Stimulated activated naive CD8-positive, alpha-beta T cell treated with anti-CD3 and anti-CD28 coated beads, Interleukin-15, Interleukin-2, amounts not matched to agents 100 ng/mL and 50 ng/mL, for 24 hours (primary cell): ENCODE data around the gene FOXF2.

ENCODE experiments used
- H3K27ac Mint-ChIP-seq: one replicate; pipeline ENCODE4 v1.8.0; 2021; ENCODE audit warnings: mild to moderate bottlenecking, mixed read lengths
- H3K27me3 Mint-ChIP-seq: one replicate; pipeline ENCODE4 v1.8.0; 2021; ENCODE audit warnings: mixed read lengths
- H3K36me3 Mint-ChIP-seq: one replicate; pipeline ENCODE4 v1.8.0; 2021; ENCODE audit warnings: low read depth, mixed read lengths
- H3K4me1 Mint-ChIP-seq: one replicate; pipeline ENCODE4 v1.8.0; 2021; ENCODE audit warnings: low read depth, mixed read lengths
- H3K4me3 Mint-ChIP-seq: one replicate; pipeline ENCODE4 v1.8.0; 2021; ENCODE audit warnings: mild to moderate bottlenecking, mixed read lengths
- H3K9me3 Mint-ChIP-seq: one replicate; pipeline ENCODE4 v1.8.0; 2021; ENCODE audit warnings: mixed read lengths

FOXF2 gene

DNA sequence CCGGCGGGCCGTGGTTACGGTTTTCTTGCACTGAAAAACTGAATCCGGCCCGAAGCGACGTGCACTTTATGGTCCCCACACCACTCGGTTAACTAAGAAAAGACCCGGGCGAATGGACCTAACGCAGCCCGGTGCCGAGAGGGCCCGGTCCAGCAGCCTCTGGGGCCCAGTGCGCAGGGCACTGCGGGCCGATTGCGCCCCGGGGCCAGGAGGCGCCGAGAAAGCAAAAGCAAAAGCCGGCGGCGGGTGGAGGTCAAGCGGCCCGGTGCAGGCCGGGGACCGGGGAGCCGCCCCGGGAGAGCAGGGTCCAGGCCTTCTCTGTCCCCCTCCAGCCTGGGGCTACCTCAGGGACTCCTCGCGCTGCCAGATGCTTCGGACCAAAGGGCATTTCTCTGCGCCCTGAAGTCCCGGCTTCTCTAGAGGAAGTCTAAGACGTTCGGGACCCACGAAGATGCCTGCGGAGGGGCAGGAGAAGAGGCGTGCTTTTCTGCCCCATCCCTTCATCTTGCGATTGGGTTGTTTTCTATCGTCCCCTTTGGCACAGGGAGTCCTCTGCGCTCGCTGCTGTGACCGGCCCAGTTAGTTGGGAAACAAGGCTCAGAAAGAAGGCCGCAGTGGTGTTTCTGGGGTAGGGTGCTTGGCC, 4.4 kb downstream of the FOXF2 start:
- peaks cover 70% of the 10 kb centered on the region for H3K27me3 Mint-ChIP-seq
- no peaks in the 10 kb centered on the region for H3K36me3 Mint-ChIP-seq
- no peak overlapping the region for H3K4me3 Mint-ChIP-seq

GRCh38 chr6:1394514-1395463, 5.4 kb downstream of the FOXF2 start:
- H3K4me1 Mint-ChIP-seq = peaks cover 5% of the 10 kb centered on the region
- H3K27me3 Mint-ChIP-seq = peaks cover 70% of the 10 kb centered on the region
- H3K9me3 Mint-ChIP-seq = no peaks in the 10 kb centered on the region
- H3K4me3 Mint-ChIP-seq = no peak overlapping the region
- H3K27ac Mint-ChIP-seq = no peak overlapping the region
- no peaks in the 10 kb centered on the region for H3K36me3 Mint-ChIP-seq

More for the DNA sequence above, 4.4 kb downstream of the FOXF2 start:
- peaks cover 9% of the 10 kb centered on the region for H3K4me1 Mint-ChIP-seq
- no peak overlapping the region for H3K27ac Mint-ChIP-seq
- H3K9me3 Mint-ChIP-seq = no peaks in the 10 kb centered on the region

- peaks cover 70% of the 10 kb centered on the region for H3K27me3 Mint-ChIP-seq
- peaks cover 5% of the 10 kb centered on the region for H3K4me1 Mint-ChIP-seq
- no peak overlapping the region for H3K4me3 Mint-ChIP-seq
- no peak overlapping the region for H3K27ac Mint-ChIP-seq
- no peaks in the 10 kb centered on the region for H3K36me3 Mint-ChIP-seq
- no peaks in the 10 kb centered on the region for H3K9me3 Mint-ChIP-seq
Measured at GRCh38 chr6:1395506-1395905, 6.1 kb downstream of the FOXF2 start.

- no peaks in the 10 kb centered on the region for H3K36me3 Mint-ChIP-seq
- peaks cover 66% of the 10 kb centered on the region for H3K27me3 Mint-ChIP-seq
- no peak overlapping the region for H3K27ac Mint-ChIP-seq
- H3K9me3 Mint-ChIP-seq = no peaks in the 10 kb centered on the region
- H3K4me1 Mint-ChIP-seq = peaks cover 5% of the 10 kb centered on the region
- no peak overlapping the region for H3K4me3 Mint-ChIP-seq
Measured at GRCh38 chr6:1395941-1396908, 6.8 kb downstream of the FOXF2 start.

- H3K27ac Mint-ChIP-seq = no peak overlapping the region
- H3K4me1 Mint-ChIP-seq = peaks cover 5% of the 10 kb centered on the region
- no peaks in the 10 kb centered on the region for H3K36me3 Mint-ChIP-seq
- peaks cover 56% of the 10 kb centered on the region for H3K27me3 Mint-ChIP-seq
- no peak overlapping the region for H3K4me3 Mint-ChIP-seq
- no peaks in the 10 kb centered on the region for H3K9me3 Mint-ChIP-seq
Measured at GRCh38 chr6:1396952-1397868, 7.8 kb downstream of the FOXF2 start.

GRCh38 chr6:1399085-1399780, 9.9 kb downstream of the FOXF2 start:
- Mint-ChIP-seq H3K36me3 (no peaks in the 10 kb centered on the region), H3K27me3 (peaks cover 44% of the 10 kb centered on the region), H3K4me1 (peaks cover 5% of the 10 kb centered on the region), H3K9me3 (no peaks in the 10 kb centered on the region), H3K4me3 (no peak overlapping the region), H3K27ac (no peak overlapping the region)

DNA sequence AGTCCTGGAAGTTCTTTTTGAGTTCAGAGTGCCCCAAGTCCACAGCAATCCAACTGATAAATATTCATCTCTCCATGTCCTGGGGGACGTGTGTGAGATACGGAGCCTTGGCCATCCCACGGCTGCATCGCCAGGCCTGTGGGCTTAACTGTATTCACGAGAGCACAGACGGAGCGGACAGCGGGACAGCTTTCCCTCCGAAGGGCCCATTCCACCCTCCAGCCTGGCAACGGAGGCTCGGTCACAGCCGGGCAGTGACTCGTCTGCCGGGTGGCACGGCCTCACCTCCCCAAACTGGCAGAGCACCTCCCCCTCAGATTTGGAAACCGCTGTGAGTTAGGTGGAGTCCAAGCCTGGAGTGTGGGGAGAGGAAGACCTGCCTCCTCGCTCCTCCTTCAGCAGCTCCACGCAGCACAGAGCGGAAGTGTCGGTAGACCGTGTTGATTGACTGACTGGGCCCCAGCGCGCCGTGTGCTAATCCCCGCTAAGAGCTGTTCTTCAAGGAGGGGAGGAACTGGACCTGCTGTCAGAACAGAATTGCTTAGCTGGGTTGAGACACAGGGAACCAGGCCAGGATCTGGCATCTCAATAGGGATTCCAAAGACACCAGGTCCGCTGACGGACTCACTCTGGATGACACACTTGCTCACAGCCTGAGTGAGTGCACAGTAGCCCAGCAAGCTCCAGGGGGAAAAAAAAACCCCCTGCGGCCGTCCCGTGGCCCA, 10.9 kb downstream of the FOXF2 start:
- Mint-ChIP-seq H3K27ac (no peak overlapping the region), H3K27me3 (peaks cover 33% of the 10 kb centered on the region), H3K4me1 (peaks cover 5% of the 10 kb centered on the region), H3K4me3 (no peak overlapping the region), H3K36me3 (no peaks in the 10 kb centered on the region), H3K9me3 (no peaks in the 10 kb centered on the region)

DNA sequence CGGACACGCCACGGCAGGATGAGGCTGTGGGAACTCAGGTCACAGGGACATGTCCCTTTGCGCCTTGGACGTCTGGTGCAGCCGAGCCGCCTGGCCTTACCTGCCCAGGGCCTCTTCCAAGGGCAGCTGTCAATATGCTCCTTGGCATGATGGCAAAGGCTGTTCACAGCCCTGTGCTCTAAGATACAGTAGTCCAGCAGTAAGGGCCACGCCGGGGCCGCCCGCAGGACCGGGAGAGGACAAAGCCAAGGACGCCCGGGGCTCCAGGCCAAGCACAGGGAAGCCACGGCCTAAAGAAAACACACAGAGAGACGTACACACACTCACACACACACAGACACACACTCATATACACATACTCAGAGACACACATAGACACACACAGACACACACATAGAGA, 13.0 kb downstream of the FOXF2 start:
- Mint-ChIP-seq H3K36me3 (no peaks in the 10 kb centered on the region), H3K27ac (no peak overlapping the region), H3K4me3 (no peak overlapping the region), H3K4me1 (no peaks in the 10 kb centered on the region), H3K9me3 (no peaks in the 10 kb centered on the region), H3K27me3 (peaks cover 14% of the 10 kb centered on the region)

GRCh38 chr6:1402868-1403267, 13.5 kb downstream of the FOXF2 start:
- H3K27me3 Mint-ChIP-seq = peaks cover 13% of the 10 kb centered on the region
- H3K4me1 Mint-ChIP-seq = no peaks in the 10 kb centered on the region
- H3K9me3 Mint-ChIP-seq = no peaks in the 10 kb centered on the region
- H3K4me3 Mint-ChIP-seq = no peak overlapping the region
- no peaks in the 10 kb centered on the region for H3K36me3 Mint-ChIP-seq
- no peak overlapping the region for H3K27ac Mint-ChIP-seq

DNA sequence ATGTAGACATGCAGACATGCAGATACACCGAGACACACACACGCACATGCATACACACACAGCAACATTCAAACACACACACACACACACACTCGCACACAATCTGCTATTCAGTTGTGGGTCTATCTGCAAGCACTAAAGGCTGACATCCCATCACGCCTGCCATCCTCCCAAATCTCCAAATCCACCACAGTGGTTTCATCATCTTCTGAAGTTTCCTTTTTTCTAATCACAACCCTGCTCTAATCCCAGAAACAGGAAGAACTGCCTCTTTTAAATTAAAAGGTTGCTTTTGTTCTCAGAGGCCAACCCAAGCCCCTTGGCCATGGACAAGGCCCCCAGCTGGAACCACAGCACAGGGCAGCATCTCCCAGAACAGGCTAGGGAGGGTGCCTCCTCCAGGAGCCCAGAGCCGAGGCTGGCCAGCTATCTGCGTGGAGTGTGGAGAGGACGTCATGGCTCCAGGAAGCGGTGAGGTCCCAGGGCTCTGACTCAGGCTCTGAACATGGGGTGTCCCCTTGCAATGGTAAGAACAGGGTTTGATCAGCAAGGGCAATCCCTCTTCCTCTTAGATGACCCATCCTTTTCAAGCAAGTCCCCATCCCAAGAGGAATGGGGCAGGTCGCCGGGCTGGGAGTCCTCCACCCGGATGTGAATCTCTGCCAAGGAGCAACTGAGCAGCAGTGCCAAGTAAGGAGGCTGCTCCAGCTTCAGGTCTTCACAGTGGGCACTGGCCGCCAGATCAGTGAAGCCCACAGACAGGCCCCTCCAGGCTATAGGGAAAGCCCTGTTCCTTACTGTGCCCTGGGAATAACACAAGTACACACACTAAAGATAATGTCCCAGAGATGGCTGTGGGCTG, 14.7 kb downstream of the FOXF2 start:
- Mint-ChIP-seq H3K27me3 (peaks cover 12% of the 10 kb centered on the region), H3K36me3 (no peaks in the 10 kb centered on the region), H3K9me3 (no peaks in the 10 kb centered on the region), H3K4me1 (no peaks in the 10 kb centered on the region), H3K27ac (no peak overlapping the region), H3K4me3 (no peak overlapping the region)

DNA sequence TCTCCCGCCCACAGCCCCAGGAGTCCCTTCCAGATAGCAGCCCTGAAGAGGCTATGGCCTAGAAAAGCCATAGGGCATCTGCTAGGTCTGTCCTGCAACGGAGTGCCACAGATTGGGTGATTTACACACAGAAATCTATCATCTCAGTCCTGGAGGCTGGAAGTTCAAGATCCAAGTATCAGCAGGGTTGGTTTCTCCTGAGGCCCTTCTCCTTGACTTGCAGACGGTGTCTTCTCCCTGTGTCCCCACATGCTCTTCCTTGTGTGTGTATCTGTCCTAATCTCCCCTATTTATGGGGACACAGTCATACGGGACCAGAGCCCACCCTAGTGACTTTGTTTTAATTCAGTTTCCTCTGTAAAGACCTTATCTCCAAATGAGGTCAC, 15.3 kb downstream of the FOXF2 start:
- Mint-ChIP-seq H3K27ac (no peak overlapping the region), H3K4me1 (no peaks in the 10 kb centered on the region), H3K9me3 (no peaks in the 10 kb centered on the region), H3K27me3 (peaks cover 16% of the 10 kb centered on the region), H3K4me3 (no peak overlapping the region), H3K36me3 (no peaks in the 10 kb centered on the region)

GRCh38 chr6:1405221-1405620, 15.8 kb downstream of the FOXF2 start:
- no peak overlapping the region for H3K4me3 Mint-ChIP-seq
- H3K9me3 Mint-ChIP-seq = no peaks in the 10 kb centered on the region
- no peaks in the 10 kb centered on the region for H3K4me1 Mint-ChIP-seq
- no peaks in the 10 kb centered on the region for H3K36me3 Mint-ChIP-seq
- no peak overlapping the region for H3K27ac Mint-ChIP-seq
- peaks cover 22% of the 10 kb centered on the region for H3K27me3 Mint-ChIP-seq
